Measurements from ENCODE around the gene KCNQ1.
"Not testable (repeated sequence)": the region's sequence is repeated elsewhere in the genome, so short reads cannot be mapped to it uniquely, and the experiment has no call there.

Gene KCNQ1

GRCh38 chr11:2482745-2483144, 37.9 kb downstream of the KCNQ1 start:
- DNase-seq (ENCODE audit: low read depth, low spot score), result no peak
- no peak overlapping the region for H3K4me3 ChIP-seq (ENCODE audit: low read length)

- no peak overlapping the region for H3K4me3 ChIP-seq (ENCODE audit: low read length)
- no peak for DNase-seq (ENCODE audit: low read depth, low spot score)
Observed at GRCh38 chr11:2483426-2483825, 38.6 kb downstream of the KCNQ1 start.

- no peak for DNase-seq (ENCODE audit: low read depth, low spot score)
- H3K4me3 ChIP-seq (ENCODE audit: low read length), result no peak overlapping the region
Observed at GRCh38 chr11:2484576-2485125, 39.8 kb downstream of the KCNQ1 start.

- DNase-seq (ENCODE audit: low read depth, low spot score), result no peak
- no peak overlapping the region for H3K4me3 ChIP-seq (ENCODE audit: low read length)
Observed at GRCh38 chr11:2488004-2488403, 43.2 kb downstream of the KCNQ1 start.

DNA sequence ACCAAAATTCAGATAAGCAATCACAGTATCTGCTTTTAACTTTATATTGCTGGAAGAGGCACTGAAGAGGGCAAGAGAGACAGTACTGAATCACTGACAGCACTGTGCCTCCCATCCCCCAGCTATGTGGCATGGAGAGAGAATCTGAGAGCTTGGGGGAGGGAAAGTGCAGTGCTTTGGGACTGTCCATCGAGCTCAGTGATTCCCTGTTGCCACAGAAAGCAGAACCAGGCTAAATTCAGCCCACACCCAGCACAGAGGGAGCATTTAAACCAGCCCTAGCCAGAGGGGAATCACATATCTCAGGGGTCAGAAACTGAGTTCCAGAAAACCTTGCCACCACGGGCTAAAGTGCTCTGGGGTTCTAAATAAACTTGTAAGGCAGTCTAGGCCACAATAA, 44.3 kb downstream of the KCNQ1 start:
- no peak overlapping the region for H3K4me3 ChIP-seq (ENCODE audit: low read length)
- DNase-seq (ENCODE audit: low read depth, low spot score), result no peak

DNA sequence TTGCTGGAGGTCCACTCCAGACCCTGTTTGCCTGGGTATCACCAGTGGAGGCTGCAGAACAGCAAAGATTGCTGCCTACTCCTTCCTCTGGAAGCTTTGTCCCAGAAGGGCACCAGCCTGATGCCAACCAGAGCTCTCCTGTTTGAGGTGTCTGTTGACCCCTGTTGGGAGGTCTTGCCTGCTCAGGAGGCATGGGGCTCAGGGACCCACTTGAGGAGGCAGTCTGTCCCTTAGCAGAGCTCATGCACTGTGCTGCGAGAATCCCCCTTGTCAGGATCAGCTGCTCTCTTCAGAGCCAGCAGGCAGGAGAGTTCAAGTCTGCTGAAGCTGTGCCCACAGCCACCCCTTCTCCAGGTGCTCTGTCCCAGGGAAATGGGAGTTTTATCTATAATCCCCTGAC, 53.1 kb downstream of the KCNQ1 start:
- DNase-seq (ENCODE audit: low read depth, low spot score), result not testable (repeated sequence)

DNA sequence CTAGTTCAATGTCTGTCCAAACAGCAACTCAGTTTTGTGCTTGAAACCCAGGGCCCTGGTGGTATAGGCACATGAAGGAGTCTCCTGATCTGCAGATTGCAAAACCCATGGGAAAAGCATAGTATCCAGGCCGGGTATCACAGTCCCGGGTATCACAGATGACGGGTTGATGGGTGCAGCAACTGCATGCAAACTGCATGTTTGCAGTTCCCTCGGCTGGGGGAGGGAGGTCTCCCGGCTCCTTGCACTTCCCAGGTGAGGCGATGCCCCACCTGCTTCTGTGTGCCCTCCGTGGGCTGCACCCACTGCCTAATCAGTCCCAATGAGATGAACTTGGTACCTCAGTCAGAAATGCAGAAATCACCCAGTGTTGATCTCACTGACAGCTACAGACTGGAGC, 53.9 kb downstream of the KCNQ1 start:
- no peak overlapping the region for H3K4me3 ChIP-seq (ENCODE audit: low read length)
- DNase-seq (ENCODE audit: low read depth, low spot score), result no peak

More for the DNA sequence above, 53.1 kb downstream of the KCNQ1 start:
- not testable (repeated sequence) for H3K4me3 ChIP-seq (ENCODE audit: low read length)

GRCh38 chr11:2507212-2507901, 62.5 kb downstream of the KCNQ1 start:
- H3K4me3 ChIP-seq (ENCODE audit: low read length), result no peak overlapping the region
- no peak for DNase-seq (ENCODE audit: low read depth, low spot score)

DNA sequence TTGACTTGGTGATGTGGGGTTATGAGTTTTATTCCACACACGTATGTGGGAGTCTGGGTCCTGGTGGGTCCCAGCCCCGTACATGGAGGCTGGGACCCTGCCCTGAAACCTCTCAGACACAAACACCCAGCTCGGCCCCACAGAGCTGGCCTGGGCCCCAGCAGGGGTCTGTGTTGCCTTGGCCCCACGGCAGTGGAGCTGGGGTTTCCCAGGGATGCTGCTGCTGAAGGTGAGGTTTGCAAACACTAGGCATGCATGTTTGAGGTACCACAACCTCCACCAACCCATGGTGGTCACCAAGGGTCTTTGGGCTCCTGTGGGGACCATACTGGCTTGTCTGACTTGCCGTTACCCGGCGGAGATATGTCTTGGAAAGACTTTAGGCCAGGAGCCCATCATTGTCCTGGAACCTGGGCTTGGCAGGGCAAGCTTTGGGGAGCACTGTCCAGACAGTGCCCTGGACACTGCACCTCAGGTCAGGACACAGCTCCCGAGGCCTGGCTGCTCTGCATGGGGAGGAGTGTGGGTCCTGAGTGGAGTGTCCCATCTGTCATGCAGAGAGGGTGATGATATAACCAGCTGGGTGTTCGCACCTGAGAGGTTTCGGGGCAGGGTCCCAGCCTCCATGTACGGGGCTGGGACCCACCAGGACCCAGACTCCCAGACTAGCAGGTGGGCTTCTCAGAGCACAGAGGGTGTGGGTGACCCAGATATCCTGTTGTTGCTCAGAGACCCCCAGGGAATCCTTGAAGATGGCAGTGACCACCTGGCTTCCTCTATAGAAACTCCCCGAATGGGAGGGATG, 63.3 kb downstream of the KCNQ1 start:
- H3K4me3 ChIP-seq (ENCODE audit: low read length), result no peak overlapping the region
- DNase-seq (ENCODE audit: low read depth, low spot score), result no peak

- no peak overlapping the region for H3K4me3 ChIP-seq (ENCODE audit: low read length)
- DNase-seq (ENCODE audit: low read depth, low spot score), result no peak
Observed at GRCh38 chr11:2508793-2509192, 64.0 kb downstream of the KCNQ1 start.

- no peak overlapping the region for H3K4me3 ChIP-seq (ENCODE audit: low read length)
- no peak for DNase-seq (ENCODE audit: low read depth, low spot score)
Observed at GRCh38 chr11:2509481-2510001, 64.7 kb downstream of the KCNQ1 start.

DNA sequence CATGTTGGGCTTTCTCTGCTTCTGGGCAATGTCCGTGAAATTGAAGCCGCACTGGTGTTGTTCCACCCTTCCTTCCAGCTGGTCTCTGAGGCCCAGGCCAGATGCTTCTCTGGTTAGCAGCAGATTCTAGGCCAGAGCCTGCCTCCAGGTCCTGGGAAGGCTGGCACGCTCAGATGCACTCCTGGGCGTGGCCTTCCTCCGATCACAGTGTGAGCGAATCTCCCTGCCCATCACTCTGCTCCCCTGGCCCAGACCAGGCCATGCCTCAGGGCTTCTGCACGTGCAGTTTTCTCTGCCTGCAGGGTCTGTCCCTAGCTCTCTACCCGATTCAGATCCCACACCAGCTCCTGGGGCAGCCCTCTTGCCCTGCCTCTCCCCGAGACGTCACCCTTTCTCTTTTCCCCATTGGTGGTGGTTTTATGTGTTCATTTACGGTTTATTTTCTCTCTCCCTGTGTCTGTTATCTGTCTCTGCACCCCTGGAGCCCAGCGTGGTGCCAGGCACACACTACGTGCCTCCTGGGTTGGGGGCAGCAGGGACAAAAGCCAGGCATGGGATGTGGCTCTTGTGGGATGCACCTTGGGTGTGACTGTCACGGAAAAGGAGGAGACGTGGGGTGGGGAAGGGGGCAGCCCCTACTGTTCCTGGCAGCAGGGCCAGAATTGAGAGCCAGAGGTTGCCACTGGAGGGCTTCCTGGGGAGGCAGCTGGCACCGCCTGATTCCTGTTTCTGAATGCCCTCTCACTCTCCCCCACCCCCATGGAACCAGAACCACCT, 66.0 kb downstream of the KCNQ1 start:
- no peak for DNase-seq (ENCODE audit: low read depth, low spot score)
- no peak overlapping the region for H3K4me3 ChIP-seq (ENCODE audit: low read length)

- H3K4me3 ChIP-seq (ENCODE audit: low read length), result no peak overlapping the region
- no peak for DNase-seq (ENCODE audit: low read depth, low spot score)
Observed at GRCh38 chr11:2511421-2512369, 66.9 kb downstream of the KCNQ1 start.

GRCh38 chr11:2512431-2513407, 67.9 kb downstream of the KCNQ1 start:
- no peak overlapping the region for H3K4me3 ChIP-seq (ENCODE audit: low read length)
- DNase-seq (ENCODE audit: low read depth, low spot score), result no peak

GRCh38 chr11:2513441-2513840, 68.6 kb downstream of the KCNQ1 start:
- DNase-seq (ENCODE audit: low read depth, low spot score), result no peak
- H3K4me3 ChIP-seq (ENCODE audit: low read length), result no peak overlapping the region

DNA sequence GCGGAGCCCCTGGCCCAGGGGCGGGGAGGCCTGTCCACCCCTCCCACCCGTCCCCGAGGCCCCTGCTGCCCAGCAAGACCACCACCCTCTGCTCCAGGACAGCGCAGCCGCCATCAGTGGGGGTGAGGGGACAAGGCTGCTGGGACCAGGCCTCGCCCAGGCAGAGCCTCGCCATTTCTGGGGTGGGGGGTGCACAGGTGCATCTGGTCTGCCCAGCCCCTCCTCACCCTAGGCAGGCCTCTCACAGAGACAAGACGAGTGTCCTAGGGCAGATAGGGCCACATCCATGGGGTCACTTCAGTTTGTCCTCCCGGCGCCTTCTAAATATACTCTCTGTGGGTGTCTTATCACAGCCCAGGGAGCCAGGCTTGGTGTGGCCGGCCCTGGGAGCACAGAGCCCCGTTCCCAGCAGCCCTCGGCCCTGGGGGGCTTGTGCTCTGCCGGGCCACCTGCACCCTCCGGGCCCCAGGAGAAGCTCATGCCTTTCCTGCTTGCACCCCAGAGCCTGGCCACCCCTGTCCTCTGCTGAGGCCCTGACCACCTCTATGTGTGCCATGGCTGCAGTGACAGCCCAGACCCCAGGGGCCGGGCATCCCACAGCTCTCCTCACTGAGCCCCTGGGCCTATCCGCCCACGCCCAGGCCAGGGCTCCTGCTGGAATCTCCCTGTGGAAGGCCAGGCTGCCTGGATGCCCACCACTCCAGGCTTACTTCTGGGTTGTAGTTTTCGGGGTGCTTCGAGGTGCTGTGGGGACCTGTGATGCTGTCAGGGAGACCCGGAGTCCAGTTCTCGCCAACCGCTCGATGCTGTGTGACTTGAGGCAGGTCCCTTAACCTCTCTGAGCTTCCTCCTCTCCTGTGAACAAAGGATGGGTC, 70.8 kb downstream of the KCNQ1 start:
- no peak overlapping the region for H3K4me3 ChIP-seq (ENCODE audit: low read length)

More for the DNA sequence above, 70.8 kb downstream of the KCNQ1 start:
- DNase-seq (ENCODE audit: low read depth, low spot score), result no peak
